Measurements from ENCODE around the gene CNTNAP2.
A peak's percentile ranks its signal among the peaks of the same experiment; 100 is the strongest.

The CNTNAP2 gene

GRCh38 chr7:147605323-147605722 lies 1488.7 kb downstream of the CNTNAP2 start:
- no CpG with 5 or more reads among the region's 4 CpGs for WGBS (ENCODE audit: extremely low coverage, insufficient coverage, low lambda C conversion rate)
- Histone ChIP-seq H2BK120ac (ENCODE audit: low read depth, low read length) (no peak overlapping the region), H3K4me1 (ENCODE audit: control insufficient read depth, low read depth, low read length) (peaks cover 6% of the 10 kb centered on the region), H3K27me3 (ENCODE audit: insufficient read depth, low read length, poor library complexity) (no peaks in the 10 kb centered on the region), H3K79me1 (ENCODE audit: low read length) (no peaks in the 10 kb centered on the region), H4K8ac (ENCODE audit: low read depth, low read length) (no peak overlapping the region), H3K27ac (ENCODE audit: low read depth, low read length) (peak overlapping the region; percentile 57), H3K4ac (ENCODE audit: low read depth, low read length) (peak overlapping the region; percentile 3), H2BK15ac (replicated peaks; ENCODE audit: low read depth) (no peak overlapping the region), H3K4me2 (ENCODE audit: low read length) (no peak overlapping the region), H3K23ac (ENCODE audit: low read length) (no peak overlapping the region), H3K36me3 (ENCODE audit: control insufficient read depth, insufficient read depth, low read length) (no peaks in the 10 kb centered on the region), H3K4me3 (ENCODE audit: low read length) (no peak overlapping the region), H3K18ac (ENCODE audit: low read length) (no peak overlapping the region), H3K9ac (ENCODE audit: low read length) (no peak overlapping the region), H2BK5ac (ENCODE audit: low read length) (no peak overlapping the region), H3K79me2 (ENCODE audit: control insufficient read depth, insufficient read depth, low read length) (no peaks in the 10 kb centered on the region), H4K5ac (ENCODE audit: low read length) (no peak overlapping the region), H2AK5ac (ENCODE audit: low read length) (no peak overlapping the region), H3K56ac (ENCODE audit: low read length) (peak overlapping the region; percentile 75)
- DNase-seq = peak; percentile 65

- no peak overlapping the region for H4K8ac ChIP-seq (ENCODE audit: low read depth, low read length)
- WGBS (ENCODE audit: extremely low coverage, insufficient coverage, low lambda C conversion rate) = no CpG with 5 or more reads among the region's 5 CpGs
- peaks cover 4% of the 10 kb centered on the region for H3K4me1 ChIP-seq (ENCODE audit: control insufficient read depth, low read depth, low read length)
- H3K79me2 ChIP-seq (ENCODE audit: control insufficient read depth, insufficient read depth, low read length) = no peaks in the 10 kb centered on the region
- no peak overlapping the region for H3K4ac ChIP-seq (ENCODE audit: low read depth, low read length)
- no peak overlapping the region for H2AK5ac ChIP-seq (ENCODE audit: low read length)
- H3K79me1 ChIP-seq (ENCODE audit: low read length) = no peaks in the 10 kb centered on the region
- no peak overlapping the region for H2BK5ac ChIP-seq (ENCODE audit: low read length)
- no peak overlapping the region for H3K27ac ChIP-seq (ENCODE audit: low read depth, low read length)
- H3K36me3 ChIP-seq (ENCODE audit: control insufficient read depth, insufficient read depth, low read length) = no peaks in the 10 kb centered on the region
- H3K18ac ChIP-seq (ENCODE audit: low read length) = peak overlapping the region; percentile 75
- no peak overlapping the region for H3K4me2 ChIP-seq (ENCODE audit: low read length)
- H4K5ac ChIP-seq (ENCODE audit: low read length) = no peak overlapping the region
- no peak overlapping the region for H3K9ac ChIP-seq (ENCODE audit: low read length)
- H3K56ac ChIP-seq (ENCODE audit: low read length) = no peak overlapping the region
- no peak overlapping the region for H2BK120ac ChIP-seq (ENCODE audit: low read depth, low read length)
- H3K23ac ChIP-seq (ENCODE audit: low read length) = no peak overlapping the region
- H3K4me3 ChIP-seq (ENCODE audit: low read length) = no peak overlapping the region
- no peaks in the 10 kb centered on the region for H3K27me3 ChIP-seq (ENCODE audit: insufficient read depth, low read length, poor library complexity)
- DNase-seq = peak; percentile 14
- no peak overlapping the region for H2BK15ac ChIP-seq (replicated peaks; ENCODE audit: low read depth)
These were observed 1490.7 kb downstream of the CNTNAP2 start for GRCh38 chr7:147607157-147607800.

GRCh38 chr7:147611431-147611830 lies 1494.8 kb downstream of the CNTNAP2 start:
- WGBS (ENCODE audit: extremely low coverage, insufficient coverage, low lambda C conversion rate) = no CpG with 5 or more reads among the region's 1 CpG
- Histone ChIP-seq H3K27me3 (ENCODE audit: insufficient read depth, low read length, poor library complexity) (no peaks in the 10 kb centered on the region), H4K8ac (ENCODE audit: low read depth, low read length) (no peak overlapping the region), H3K79me2 (ENCODE audit: control insufficient read depth, insufficient read depth, low read length) (no peaks in the 10 kb centered on the region), H3K4ac (ENCODE audit: low read depth, low read length) (no peak overlapping the region), H3K27ac (ENCODE audit: low read depth, low read length) (no peak overlapping the region), H3K79me1 (ENCODE audit: low read length) (no peaks in the 10 kb centered on the region), H3K18ac (ENCODE audit: low read length) (no peak overlapping the region), H3K56ac (ENCODE audit: low read length) (no peak overlapping the region), H4K5ac (ENCODE audit: low read length) (no peak overlapping the region), H2AK5ac (ENCODE audit: low read length) (no peak overlapping the region), H2BK5ac (ENCODE audit: low read length) (no peak overlapping the region), H3K4me1 (ENCODE audit: control insufficient read depth, low read depth, low read length) (peaks cover 2% of the 10 kb centered on the region), H3K4me3 (ENCODE audit: low read length) (no peak overlapping the region), H2BK15ac (replicated peaks; ENCODE audit: low read depth) (no peak overlapping the region), H3K23ac (ENCODE audit: low read length) (no peak overlapping the region), H3K36me3 (ENCODE audit: control insufficient read depth, insufficient read depth, low read length) (no peaks in the 10 kb centered on the region), H2BK120ac (ENCODE audit: low read depth, low read length) (no peak overlapping the region), H3K9ac (ENCODE audit: low read length) (no peak overlapping the region), H3K4me2 (ENCODE audit: low read length) (no peak overlapping the region)
- DNase-seq = no peak

GRCh38 chr7:147635288-147635687 lies 1518.7 kb downstream of the CNTNAP2 start:
- Histone ChIP-seq H3K56ac (ENCODE audit: low read length) (no peak overlapping the region), H2BK5ac (ENCODE audit: low read length) (no peak overlapping the region), H4K5ac (ENCODE audit: low read length) (no peak overlapping the region), H3K4me2 (ENCODE audit: low read length) (no peak overlapping the region), H3K79me2 (ENCODE audit: control insufficient read depth, insufficient read depth, low read length) (no peaks in the 10 kb centered on the region), H3K36me3 (ENCODE audit: control insufficient read depth, insufficient read depth, low read length) (no peaks in the 10 kb centered on the region), H3K27me3 (ENCODE audit: insufficient read depth, low read length, poor library complexity) (no peaks in the 10 kb centered on the region), H3K27ac (ENCODE audit: low read depth, low read length) (no peak overlapping the region), H3K18ac (ENCODE audit: low read length) (no peak overlapping the region), H3K4me1 (ENCODE audit: control insufficient read depth, low read depth, low read length) (peaks cover 3% of the 10 kb centered on the region), H2AK5ac (ENCODE audit: low read length) (no peak overlapping the region), H2BK120ac (ENCODE audit: low read depth, low read length) (no peak overlapping the region), H2BK15ac (replicated peaks; ENCODE audit: low read depth) (no peak overlapping the region), H3K4ac (ENCODE audit: low read depth, low read length) (no peak overlapping the region), H3K9ac (ENCODE audit: low read length) (no peak overlapping the region), H3K4me3 (ENCODE audit: low read length) (no peak overlapping the region), H3K79me1 (ENCODE audit: low read length) (no peaks in the 10 kb centered on the region), H3K23ac (ENCODE audit: low read length) (no peak overlapping the region), H4K8ac (ENCODE audit: low read depth, low read length) (no peak overlapping the region)
- DNase-seq = no peak
- WGBS (ENCODE audit: extremely low coverage, insufficient coverage, low lambda C conversion rate) = no CpG with 5 or more reads among the region's 3 CpGs

GRCh38 chr7:147636553-147636952 lies 1520.0 kb downstream of the CNTNAP2 start:
- no peak overlapping the region for H2BK5ac ChIP-seq (ENCODE audit: low read length)
- no peak overlapping the region for H3K4me2 ChIP-seq (ENCODE audit: low read length)
- no peak overlapping the region for H3K4me3 ChIP-seq (ENCODE audit: low read length)
- no peak overlapping the region for H2BK120ac ChIP-seq (ENCODE audit: low read depth, low read length)
- no peak overlapping the region for H4K8ac ChIP-seq (ENCODE audit: low read depth, low read length)
- no peak overlapping the region for H4K5ac ChIP-seq (ENCODE audit: low read length)
- no peaks in the 10 kb centered on the region for H3K79me2 ChIP-seq (ENCODE audit: control insufficient read depth, insufficient read depth, low read length)
- H3K4ac ChIP-seq (ENCODE audit: low read depth, low read length) = no peak overlapping the region
- no peak overlapping the region for H3K18ac ChIP-seq (ENCODE audit: low read length)
- H3K27me3 ChIP-seq (ENCODE audit: insufficient read depth, low read length, poor library complexity) = no peaks in the 10 kb centered on the region
- H3K56ac ChIP-seq (ENCODE audit: low read length) = no peak overlapping the region
- H3K23ac ChIP-seq (ENCODE audit: low read length) = no peak overlapping the region
- no CpG with 5 or more reads among the region's 2 CpGs for WGBS (ENCODE audit: extremely low coverage, insufficient coverage, low lambda C conversion rate)
- H2AK5ac ChIP-seq (ENCODE audit: low read length) = no peak overlapping the region
- H3K9ac ChIP-seq (ENCODE audit: low read length) = no peak overlapping the region
- H3K4me1 ChIP-seq (ENCODE audit: control insufficient read depth, low read depth, low read length) = peaks cover 3% of the 10 kb centered on the region
- H3K36me3 ChIP-seq (ENCODE audit: control insufficient read depth, insufficient read depth, low read length) = no peaks in the 10 kb centered on the region
- H3K79me1 ChIP-seq (ENCODE audit: low read length) = no peaks in the 10 kb centered on the region
- H2BK15ac ChIP-seq (replicated peaks; ENCODE audit: low read depth) = no peak overlapping the region
- no peak for DNase-seq
- H3K27ac ChIP-seq (ENCODE audit: low read depth, low read length) = no peak overlapping the region

GRCh38 chr7:147638566-147638965 lies 1522.0 kb downstream of the CNTNAP2 start:
- H3K4me3 ChIP-seq (ENCODE audit: low read length) = no peak overlapping the region
- no peak overlapping the region for H2BK120ac ChIP-seq (ENCODE audit: low read depth, low read length)
- no peak overlapping the region for H4K5ac ChIP-seq (ENCODE audit: low read length)
- no peaks in the 10 kb centered on the region for H3K36me3 ChIP-seq (ENCODE audit: control insufficient read depth, insufficient read depth, low read length)
- H2AK5ac ChIP-seq (ENCODE audit: low read length) = no peak overlapping the region
- no peak overlapping the region for H3K9ac ChIP-seq (ENCODE audit: low read length)
- H3K4me2 ChIP-seq (ENCODE audit: low read length) = no peak overlapping the region
- no peak overlapping the region for H3K4ac ChIP-seq (ENCODE audit: low read depth, low read length)
- H3K4me1 ChIP-seq (ENCODE audit: control insufficient read depth, low read depth, low read length) = peaks cover 3% of the 10 kb centered on the region
- no peak overlapping the region for H2BK15ac ChIP-seq (replicated peaks; ENCODE audit: low read depth)
- no peak for DNase-seq
- no peak overlapping the region for H3K56ac ChIP-seq (ENCODE audit: low read length)
- no peaks in the 10 kb centered on the region for H3K27me3 ChIP-seq (ENCODE audit: insufficient read depth, low read length, poor library complexity)
- H3K79me2 ChIP-seq (ENCODE audit: control insufficient read depth, insufficient read depth, low read length) = no peaks in the 10 kb centered on the region
- H3K27ac ChIP-seq (ENCODE audit: low read depth, low read length) = no peak overlapping the region
- H3K18ac ChIP-seq (ENCODE audit: low read length) = no peak overlapping the region
- no peak overlapping the region for H2BK5ac ChIP-seq (ENCODE audit: low read length)
- H3K23ac ChIP-seq (ENCODE audit: low read length) = no peak overlapping the region
- no peak overlapping the region for H4K8ac ChIP-seq (ENCODE audit: low read depth, low read length)
- no peaks in the 10 kb centered on the region for H3K79me1 ChIP-seq (ENCODE audit: low read length)
